ENCODE data around the gene WWC1.

WWC1 gene

DNA sequence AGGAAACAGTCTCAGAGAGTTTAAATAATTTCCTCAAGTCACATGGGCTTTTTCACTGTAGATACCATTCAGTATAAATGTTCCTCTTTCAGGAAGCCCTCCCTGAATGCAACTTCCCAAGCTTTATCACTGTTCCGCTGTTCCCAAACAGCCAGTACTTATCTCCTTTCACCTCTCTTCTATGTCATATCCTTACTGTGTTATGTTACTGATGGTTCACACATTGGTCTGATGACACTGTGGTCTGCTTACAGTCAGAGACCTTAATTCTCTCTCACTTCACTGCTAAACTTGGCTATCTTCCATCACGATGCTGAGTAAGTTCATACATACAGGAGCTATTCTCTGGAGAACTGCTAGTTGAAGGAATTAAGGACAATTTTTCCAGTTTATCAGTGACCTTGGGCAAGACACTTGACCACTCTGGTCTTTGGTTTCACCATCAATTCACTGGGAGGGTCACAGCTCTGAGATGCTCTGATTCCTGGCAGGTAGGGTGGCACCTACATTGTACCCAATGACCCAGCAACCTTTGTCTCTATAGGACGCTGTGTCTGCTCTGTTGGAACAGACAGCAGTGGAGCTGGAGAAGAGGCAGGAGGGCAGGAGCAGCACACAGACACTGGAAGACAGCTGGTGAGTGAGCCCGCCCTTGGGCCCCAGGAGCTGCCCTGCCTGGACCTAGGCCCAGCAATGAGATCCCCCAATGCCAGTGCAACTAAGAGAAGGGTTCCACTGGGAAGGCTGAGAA lies 152.7 kb downstream of the WWC1 start:
- no peak overlapping the region for H3K4me3 ChIP-seq (ENCODE audit: low read depth, low read length)
- DNase-seq (ENCODE audit: low read depth), result peak; percentile 31
- TF ChIP-seq, protein P1, sequence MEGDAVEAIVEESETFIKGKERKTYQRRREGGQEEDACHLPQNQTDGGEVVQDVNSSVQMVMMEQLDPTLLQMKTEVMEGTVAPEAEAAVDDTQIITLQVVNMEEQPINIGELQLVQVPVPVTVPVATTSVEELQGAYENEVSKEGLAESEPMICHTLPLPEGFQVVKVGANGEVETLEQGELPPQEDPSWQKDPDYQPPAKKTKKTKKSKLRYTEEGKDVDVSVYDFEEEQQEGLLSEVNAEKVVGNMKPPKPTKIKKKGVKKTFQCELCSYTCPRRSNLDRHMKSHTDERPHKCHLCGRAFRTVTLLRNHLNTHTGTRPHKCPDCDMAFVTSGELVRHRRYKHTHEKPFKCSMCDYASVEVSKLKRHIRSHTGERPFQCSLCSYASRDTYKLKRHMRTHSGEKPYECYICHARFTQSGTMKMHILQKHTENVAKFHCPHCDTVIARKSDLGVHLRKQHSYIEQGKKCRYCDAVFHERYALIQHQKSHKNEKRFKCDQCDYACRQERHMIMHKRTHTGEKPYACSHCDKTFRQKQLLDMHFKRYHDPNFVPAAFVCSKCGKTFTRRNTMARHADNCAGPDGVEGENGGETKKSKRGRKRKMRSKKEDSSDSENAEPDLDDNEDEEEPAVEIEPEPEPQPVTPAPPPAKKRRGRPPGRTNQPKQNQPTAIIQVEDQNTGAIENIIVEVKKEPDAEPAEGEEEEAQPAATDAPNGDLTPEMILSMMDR (conservative IDR thresholded peaks at IDR 0.05; ENCODE audit: low read depth, low read length), result no peak

DNA sequence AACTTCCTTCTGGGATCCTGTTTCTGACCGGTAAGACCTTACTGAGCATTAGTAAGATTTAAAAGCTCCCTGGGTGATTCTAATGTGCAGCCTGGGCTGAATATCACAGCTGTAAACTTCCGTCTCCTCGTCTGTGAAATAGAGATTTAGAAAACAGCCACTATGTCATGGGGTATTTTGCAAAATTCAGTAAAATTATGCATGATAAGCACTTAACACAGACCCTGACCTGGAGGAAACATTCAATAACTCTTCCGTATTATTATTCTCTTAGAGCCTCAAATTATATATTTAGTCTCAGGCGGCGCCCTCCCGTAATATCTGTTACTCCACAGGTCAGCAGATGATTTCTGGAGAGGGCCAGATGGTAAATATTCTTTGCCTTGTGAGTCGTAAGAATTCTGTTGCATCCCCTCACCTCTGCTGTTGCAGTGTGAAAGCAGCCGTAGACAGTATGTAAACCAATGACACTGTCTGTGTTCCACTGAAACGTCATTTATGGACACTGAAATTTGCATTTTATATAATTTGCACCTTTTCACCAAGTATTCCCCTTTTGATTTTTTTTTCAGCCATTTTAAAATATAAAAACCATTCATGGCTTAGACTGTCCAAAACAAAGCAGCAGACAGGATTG lies 155.7 kb downstream of the WWC1 start:
- TF ChIP-seq, protein P1 (conservative IDR thresholded peaks at IDR 0.05; ENCODE audit: low read depth, low read length), result no peak
- DNase-seq (ENCODE audit: low read depth), result no peak
- H3K4me3 ChIP-seq (ENCODE audit: low read depth, low read length), result no peak overlapping the region

DNA sequence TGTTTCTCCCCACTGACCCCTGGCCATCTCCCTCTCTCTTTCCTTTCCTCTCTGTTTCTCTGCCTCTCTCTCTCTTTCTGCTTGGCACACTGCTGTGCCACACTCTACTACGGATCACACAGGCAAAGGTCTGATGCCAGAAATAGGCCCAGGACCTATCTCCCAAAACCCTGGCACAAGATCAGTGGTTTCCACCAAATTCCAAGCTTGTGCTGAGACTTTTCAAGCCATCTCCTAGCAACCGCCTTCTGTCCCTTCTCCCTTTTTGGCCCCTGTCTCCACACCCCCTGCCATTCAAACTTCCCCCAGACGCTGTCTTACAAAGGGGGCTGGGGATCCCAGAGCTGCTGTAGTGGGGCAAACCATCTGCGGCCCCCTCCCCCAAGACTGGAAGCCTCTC lies 156.4 kb downstream of the WWC1 start:
- DNase-seq (ENCODE audit: low read depth), result no peak
- H3K4me3 ChIP-seq (ENCODE audit: low read depth, low read length), result no peak overlapping the region
- TF ChIP-seq, protein P1 (conservative IDR thresholded peaks at IDR 0.05; ENCODE audit: low read depth, low read length), result no peak

DNA sequence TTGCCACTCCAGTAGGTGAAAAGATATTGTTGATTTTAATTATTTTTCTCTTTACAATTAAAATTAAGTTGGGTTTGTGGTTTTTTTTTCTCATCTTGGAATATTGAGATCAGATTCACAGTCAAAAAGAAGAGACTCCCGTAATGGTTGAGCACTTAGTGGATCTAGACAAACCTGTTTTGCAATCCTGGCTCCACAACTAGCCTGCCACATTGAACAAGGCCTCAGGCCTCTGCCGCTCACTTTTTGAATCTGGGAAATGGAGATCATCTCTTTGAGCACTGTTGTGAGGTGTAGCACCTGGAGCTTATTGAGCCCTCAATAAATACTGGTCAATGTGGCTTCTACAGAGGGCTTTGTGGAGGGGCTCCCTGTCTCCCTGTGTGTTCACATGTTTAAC lies 157.7 kb downstream of the WWC1 start:
- TF ChIP-seq, protein P1 (conservative IDR thresholded peaks at IDR 0.05; ENCODE audit: low read depth, low read length), result no peak
- no peak overlapping the region for H3K4me3 ChIP-seq (ENCODE audit: low read depth, low read length)
- DNase-seq (ENCODE audit: low read depth), result no peak

DNA sequence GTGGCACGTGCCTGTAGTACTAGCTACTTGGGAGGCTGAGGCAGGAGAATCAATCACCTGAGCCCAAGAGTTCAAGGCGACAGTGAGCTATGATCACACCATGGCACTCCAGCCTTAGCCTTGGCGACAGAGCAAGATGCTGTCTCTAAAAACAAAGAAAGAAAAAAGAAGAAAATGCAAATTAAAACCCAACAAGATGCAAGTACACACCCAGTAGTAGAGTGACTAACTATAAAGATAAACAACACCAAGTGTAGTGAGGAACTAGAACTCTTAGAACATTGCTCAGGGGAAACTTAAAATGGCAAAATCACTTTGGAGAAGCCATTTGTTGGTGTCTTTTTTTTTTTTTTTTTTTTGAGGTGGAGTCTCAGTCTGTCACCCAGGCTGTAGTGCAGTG lies 160.1 kb downstream of the WWC1 start:
- TF ChIP-seq, protein P1 (conservative IDR thresholded peaks at IDR 0.05; ENCODE audit: low read depth, low read length), result no peak
- no peak for DNase-seq (ENCODE audit: low read depth)

DNA sequence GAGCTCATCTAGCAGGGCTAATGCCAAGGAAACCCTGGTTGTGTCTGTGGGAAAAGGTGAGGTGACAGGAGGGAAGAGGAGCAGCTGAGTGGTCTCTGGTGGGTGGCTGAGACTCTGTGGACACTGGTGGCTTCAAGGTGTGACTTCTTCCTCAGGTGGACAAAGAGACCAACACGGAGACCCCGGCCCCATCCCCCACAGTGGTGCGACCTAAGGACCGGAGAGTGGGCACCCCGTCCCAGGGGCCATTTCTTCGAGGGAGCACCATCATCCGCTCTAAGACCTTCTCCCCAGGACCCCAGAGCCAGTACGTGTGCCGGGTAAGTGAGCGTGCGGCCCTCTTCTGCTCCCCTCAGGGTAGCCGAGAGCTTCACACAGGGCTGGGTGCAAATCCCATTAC lies 163.8 kb downstream of the WWC1 start:
- no peak overlapping the region for H3K4me3 ChIP-seq (ENCODE audit: low read depth, low read length)
- DNase-seq (ENCODE audit: low read depth), result no peak
- TF ChIP-seq, protein P1 (conservative IDR thresholded peaks at IDR 0.05; ENCODE audit: low read depth, low read length), result no peak

More for the DNA sequence above, 160.1 kb downstream of the WWC1 start:
- no peak overlapping the region for H3K4me3 ChIP-seq (ENCODE audit: low read depth, low read length)

DNA sequence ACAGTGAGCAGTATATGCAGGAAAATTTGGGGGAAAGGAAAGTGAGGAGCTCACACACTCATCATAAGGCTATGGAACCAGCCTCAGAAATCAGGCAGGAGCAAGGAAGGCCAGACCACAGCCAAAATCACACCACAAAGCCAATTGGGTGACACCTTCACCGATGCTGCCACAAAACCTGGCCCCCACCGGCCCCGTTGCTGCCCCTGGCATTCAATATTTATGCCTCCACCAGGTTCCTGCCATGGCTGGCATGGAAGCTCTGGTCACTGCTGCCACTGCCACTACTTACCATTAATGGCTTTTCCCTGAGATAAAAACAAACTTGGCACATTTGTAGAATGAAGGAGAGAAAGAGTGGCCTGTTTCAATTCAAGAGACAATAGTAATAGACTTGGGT lies 166.1 kb downstream of the WWC1 start:
- TF ChIP-seq, protein P1 (conservative IDR thresholded peaks at IDR 0.05; ENCODE audit: low read depth, low read length), result no peak
- H3K4me3 ChIP-seq (ENCODE audit: low read depth, low read length), result no peak overlapping the region
- no peak for DNase-seq (ENCODE audit: low read depth)
